AG09309 (cell line): ENCODE measurements around the gene COQ9.

Source experiments
- DNase-seq: peaks from one replicate; pipeline ENCODE4 v3.0.0-alpha.2; 2010; ENCODE audit warnings: low read depth
- H3K4me3 ChIP-seq: 2 replicates; pipeline ENCODE4 v1.5.1; 2011; ENCODE audit warnings: mild to moderate bottlenecking, low read depth, low read length, moderate library complexity; ENCODE audit not compliant: control insufficient read depth
- TF ChIP-seq, protein P1 (sequence below): IDR thresholded peaks from 2 replicates; pipeline ENCODE4 v1.5.1; 2011; ENCODE audit warnings: mild to moderate bottlenecking, low read depth, low read length, inconsistent platforms; ENCODE audit not compliant: insufficient read depth, control insufficient read depth; ENCODE audit errors: missing control alignments

COQ9 gene

DNA sequence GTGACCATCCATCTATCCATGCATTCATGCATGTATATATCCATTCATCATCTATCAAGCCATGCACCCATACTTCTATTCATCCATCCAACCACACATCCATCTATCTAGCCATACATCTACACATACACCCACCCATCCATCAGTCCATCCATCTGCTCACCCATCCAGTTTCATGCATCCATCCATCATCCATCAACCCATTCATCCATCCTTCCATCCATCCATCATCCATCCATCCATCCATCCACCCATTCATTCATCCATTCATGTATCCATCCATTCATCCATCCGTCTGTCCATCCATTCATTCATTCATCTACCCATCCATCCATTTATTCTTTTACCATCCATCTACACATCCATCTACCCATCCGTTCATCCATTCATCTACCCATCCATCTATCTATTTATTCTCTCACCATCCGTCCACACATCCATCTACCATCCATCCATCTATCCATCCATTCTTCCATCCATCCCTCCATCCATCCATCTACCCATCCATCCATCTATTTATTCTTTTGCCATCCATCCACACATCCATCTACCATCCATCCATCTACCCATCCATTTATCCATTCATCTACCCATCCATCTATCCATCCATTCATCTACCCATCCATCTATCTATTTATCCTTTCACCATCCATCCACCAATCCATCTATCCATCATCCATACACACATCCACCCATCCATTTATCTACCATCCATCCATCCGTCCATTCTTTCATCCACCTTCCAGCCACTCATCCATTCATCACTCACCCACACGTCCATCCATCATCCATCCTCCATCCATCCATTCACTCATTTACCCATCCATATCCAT is 39.5 kb upstream of the COQ9 start:
- H3K4me3 ChIP-seq = no peak overlapping the region
- no peak for DNase-seq
- TF ChIP-seq, protein P1, sequence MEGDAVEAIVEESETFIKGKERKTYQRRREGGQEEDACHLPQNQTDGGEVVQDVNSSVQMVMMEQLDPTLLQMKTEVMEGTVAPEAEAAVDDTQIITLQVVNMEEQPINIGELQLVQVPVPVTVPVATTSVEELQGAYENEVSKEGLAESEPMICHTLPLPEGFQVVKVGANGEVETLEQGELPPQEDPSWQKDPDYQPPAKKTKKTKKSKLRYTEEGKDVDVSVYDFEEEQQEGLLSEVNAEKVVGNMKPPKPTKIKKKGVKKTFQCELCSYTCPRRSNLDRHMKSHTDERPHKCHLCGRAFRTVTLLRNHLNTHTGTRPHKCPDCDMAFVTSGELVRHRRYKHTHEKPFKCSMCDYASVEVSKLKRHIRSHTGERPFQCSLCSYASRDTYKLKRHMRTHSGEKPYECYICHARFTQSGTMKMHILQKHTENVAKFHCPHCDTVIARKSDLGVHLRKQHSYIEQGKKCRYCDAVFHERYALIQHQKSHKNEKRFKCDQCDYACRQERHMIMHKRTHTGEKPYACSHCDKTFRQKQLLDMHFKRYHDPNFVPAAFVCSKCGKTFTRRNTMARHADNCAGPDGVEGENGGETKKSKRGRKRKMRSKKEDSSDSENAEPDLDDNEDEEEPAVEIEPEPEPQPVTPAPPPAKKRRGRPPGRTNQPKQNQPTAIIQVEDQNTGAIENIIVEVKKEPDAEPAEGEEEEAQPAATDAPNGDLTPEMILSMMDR = no peak

DNA sequence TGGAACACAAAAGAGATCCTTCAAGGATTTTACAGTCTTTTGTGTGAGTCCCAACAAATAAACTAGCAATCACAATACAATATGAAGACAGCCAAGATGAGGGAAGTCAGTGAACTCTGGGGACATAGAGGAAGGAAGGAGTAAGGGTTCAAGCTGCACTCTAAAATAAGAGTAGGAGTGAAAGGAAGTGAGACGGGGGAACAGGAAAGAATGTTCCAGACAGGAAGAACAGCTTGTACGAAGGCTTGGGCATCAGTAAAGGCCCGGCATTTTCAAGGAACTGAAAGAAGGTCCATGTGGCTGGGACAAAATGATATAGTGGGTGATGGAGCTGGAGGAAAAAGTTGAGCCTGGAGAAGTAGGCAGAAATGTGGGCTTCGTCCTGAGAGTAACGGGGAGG is 38.2 kb upstream of the COQ9 start:
- DNase-seq = no peak
- no peak overlapping the region for H3K4me3 ChIP-seq
- TF ChIP-seq, protein P1 = no peak

DNA sequence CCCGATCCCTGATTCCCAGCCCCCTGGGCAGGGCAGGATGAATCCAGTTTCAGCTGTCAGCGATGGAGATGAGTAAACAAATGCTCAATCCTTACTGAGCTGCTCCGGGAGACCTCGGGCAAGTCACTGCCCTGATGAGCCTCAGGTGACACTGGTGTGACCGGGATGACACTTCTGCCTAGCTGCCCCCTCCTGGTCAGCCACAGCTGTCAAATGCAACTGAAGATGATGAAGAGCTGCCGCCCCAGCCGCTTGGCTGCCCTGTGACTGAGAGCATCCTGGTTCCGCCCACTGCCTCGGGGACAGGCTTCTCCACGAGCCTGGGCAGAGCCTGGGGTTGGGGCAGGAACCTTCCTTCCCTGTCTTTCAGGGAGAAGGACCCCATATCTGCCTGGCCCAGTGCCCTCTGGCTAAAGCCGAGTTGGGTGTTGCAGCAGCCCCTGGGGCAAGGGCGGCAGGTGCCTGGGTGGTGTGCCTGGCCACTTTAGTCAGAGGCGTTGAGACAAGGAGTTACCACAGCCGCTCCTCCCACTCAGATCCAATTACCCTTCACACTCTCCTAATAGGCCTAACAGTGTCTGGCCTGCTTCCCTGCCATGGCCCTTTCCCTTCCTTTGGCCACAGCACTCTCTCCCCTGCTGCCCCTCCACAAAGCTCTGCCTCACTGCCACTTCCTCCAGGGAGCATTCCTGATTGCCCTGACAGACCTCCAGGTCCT is 37.2 kb upstream of the COQ9 start:
- TF ChIP-seq, protein P1 = no peak
- DNase-seq = no peak
- no peak overlapping the region for H3K4me3 ChIP-seq

DNA sequence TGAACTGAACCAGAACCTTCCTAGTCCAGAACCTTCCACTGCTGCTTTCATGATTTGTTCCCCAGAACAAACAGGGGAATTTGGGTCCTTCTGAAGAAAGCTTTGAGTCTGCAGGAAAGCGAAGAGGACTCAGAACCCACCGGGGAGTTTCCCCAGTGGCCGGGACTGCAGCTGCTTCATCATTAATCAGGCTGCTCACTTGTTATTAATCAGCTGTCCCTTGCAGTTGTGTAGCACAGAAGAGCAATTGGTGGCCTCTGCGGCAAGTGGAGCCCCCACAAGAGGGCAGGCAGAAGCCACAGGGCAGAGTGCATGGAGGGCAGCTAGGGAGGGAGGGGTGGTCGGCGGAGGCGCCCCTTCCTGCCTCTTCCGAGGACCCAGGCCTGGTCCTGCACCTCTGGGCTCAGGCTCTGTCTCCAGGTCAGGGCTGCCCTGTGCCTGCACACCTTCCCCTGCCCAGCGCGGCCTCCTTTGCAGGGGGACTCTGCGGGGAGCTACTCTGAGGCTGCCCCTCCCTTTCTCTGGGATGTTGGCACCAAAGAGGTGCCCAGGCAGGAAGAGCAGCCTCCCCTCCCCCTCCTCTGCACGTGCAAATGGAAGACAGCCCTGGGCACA is 35.8 kb upstream of the COQ9 start:
- no peak overlapping the region for H3K4me3 ChIP-seq
- DNase-seq = no peak
- TF ChIP-seq, protein P1 = no peak

DNA sequence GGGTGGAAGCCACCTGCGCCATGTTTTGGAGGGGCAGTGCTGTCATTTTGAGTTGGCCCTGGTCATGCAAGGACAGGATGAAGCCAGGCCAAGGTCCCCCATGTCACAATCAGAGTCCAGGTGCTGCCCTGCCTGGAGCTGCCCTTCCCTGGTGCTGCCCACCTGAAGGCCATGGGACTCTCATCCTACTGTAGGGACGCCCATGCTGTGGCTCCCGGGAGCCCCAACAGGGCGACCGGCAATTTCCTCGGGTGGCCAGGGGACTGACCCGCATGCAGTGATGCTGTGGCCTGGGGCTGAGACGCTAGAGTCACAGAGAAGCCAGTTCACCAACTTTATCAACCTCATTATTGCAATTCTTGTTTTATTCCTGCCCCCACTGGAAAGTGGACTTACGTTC is 34.7 kb upstream of the COQ9 start:
- TF ChIP-seq, protein P1 = no peak
- no peak for DNase-seq
- H3K4me3 ChIP-seq = no peak overlapping the region

DNA sequence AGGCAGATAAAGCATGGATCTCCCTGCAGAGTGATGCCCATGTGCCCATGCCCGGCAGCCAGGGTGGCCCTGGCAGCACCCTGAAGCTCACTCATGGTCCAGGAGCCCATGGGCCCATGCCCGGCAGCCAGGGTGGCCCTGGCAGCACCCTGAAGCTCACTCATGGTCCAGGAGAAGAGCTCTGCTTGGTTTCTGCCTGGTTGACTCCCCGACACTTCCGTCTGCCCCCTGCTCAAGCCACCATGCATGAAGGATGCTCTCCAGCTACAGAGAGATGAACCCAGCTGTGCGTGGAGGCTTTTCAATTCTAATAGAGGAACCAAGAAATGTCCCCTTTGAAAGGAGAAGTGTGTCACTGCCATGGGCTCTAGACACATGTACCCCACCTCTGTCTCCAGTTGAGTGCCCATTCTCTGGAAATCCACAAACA is 34.0 kb upstream of the COQ9 start:
- no peak overlapping the region for H3K4me3 ChIP-seq
- TF ChIP-seq, protein P1 = no peak
- no peak for DNase-seq
